ENCODE data around the gene JKAMP.
"Not testable (repeated sequence)": the region's sequence is repeated elsewhere in the genome, so short reads cannot be mapped to it uniquely, and the experiment has no call there.

JKAMP gene, protein sequence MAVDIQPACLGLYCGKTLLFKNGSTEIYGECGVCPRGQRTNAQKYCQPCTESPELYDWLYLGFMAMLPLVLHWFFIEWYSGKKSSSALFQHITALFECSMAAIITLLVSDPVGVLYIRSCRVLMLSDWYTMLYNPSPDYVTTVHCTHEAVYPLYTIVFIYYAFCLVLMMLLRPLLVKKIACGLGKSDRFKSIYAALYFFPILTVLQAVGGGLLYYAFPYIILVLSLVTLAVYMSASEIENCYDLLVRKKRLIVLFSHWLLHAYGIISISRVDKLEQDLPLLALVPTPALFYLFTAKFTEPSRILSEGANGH

DNA sequence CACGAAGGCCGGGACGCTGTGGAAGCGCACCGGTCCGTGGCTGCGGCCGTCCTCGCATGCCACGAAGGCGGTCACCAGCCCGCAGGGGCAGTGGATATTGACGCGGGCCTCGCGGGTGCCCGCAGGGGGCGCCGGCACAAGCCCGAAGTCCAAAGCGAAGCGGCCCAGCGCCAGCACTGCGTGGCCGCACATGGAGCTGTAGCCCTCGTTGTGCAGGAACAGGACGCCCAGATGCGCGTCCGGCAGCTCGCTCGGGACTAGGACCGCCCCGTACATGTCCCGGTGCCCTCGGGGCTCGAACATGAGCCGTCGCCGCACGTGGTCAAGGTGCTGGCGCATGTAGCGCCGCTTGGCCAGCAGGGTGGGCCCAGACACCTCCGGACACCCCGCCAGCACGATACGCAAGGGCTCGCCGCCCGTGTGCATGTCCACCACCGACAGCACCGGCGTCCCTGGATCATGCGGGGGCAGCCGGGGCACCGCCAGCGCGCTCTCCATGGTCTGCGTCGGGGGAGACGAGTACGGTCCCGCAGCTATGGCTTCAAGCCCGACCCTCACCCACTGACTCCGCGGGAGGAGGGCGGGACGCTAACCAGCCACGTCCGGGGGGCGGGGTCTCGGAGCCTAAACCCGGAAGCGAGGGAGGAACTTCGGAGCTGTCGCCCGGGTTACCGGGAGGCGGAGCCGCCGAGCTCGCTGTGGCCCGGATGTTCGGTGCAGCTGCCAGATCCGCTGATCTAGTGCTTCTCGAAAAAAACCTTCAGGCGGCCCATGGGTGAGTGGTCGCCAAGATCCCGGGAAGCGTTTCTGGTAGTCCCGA lies at the start of gene JKAMP, which contains the start of gene L3HYPDH:
Gene JKAMP, plus strand, starts transcription at position 699 of the 820 bp plus-strand sequence. Its CDS starts 73 bp downstream, at position 772.
Gene L3HYPDH, minus strand, starts transcription at position 590 of the 820 bp plus-strand sequence. Its CDS starts 92 bp downstream, at position 498.
- DNase-seq (ENCODE audit: low spot score), result peak; percentile 96

GRCh38 chr14:59435101-59435500 lies 49.2 kb upstream of the JKAMP start:
- no peak for DNase-seq (ENCODE audit: low spot score)

DNA sequence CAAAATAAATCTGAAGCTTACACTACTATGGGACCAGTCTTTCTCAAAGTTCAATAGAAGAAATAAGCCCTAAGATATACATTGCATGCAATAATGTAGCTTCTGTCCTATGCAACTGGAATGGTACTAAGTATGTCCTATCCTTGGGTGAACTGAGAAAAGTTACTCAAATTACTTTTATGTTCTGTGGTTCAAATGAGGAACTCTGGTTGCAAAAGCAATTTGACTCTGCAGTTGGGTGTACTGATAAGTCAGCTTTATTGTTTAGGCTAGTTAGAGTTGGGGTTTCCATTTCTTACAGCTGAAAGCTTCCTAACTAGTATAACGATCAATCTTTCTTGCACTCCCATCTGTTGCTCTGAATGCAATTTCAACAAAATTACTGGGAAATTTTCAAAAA lies 48.3 kb upstream of the JKAMP start:
- DNase-seq (ENCODE audit: low spot score), result no peak

DNA sequence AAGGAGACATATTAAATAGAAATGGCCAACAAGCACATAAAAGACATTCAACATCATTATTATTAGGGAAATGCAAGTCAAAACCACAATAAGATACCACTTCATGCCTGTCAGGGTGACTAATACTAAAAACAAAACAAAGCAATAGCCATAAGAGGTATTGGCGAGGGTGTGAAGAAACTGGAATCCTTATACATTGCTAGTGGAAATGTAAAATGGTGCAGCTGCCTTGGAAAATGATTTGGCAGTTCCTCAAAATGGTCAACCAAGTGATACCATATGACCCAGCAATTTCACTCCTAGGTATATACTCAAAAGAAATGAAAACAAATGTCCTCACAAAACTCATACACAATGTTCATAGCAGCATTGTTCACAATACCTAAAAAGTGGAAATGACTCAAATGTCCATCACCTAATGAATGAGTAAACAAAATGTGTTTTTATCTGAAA lies 46.1 kb upstream of the JKAMP start:
- no peak for DNase-seq (ENCODE audit: low spot score)

DNA sequence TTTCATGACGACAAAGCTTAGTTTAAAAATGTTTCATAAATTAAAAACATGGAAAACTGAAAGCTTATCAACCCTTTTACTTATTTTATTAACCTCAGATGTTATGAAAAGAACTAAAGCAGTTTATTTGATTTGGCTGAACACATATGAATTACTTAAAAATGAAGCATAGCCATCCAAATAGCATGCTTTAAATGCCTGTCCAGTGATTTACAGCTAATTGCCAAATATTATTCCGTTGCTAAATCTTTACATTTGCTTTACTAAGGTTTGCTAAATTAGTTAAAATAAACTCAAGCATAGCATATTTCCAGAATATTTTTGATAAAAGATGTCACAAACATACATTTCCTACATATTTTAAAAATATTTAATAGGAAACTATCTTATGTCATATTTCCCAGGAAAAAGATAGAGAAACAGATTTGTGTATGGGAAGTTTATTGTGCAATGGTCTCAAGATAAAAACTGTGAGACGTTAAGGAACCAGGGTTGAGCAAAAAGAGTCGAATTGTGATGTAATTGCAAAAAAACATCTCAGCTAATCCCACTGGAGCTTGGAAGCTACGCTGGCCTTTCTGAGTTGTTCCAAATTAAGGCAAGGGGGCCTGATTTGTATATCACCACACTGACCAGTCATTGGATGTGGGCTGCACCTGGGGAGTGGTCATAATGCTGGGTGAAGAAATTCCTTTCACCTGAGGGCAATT lies 44.9 kb upstream of the JKAMP start:
- DNase-seq (ENCODE audit: low spot score), result no peak

DNA sequence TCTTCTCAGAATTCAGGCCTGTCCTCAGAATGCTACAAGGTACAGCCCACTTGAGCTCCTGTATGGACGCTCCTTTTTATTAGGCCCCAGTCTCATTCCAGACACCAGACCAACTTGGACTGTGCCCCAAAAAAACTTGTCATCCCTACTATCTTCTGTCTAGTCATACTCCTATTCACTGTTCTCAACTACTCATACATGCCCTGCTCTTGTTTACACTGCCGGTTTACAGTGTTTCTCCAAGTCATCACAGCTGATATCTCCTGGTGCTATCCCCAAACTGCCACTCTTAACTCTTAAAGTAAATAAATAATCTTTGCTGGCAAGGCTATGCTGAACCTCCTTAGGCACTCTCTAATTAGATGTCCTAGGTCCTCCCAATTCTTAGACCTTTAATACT lies 35.6 kb upstream of the JKAMP start:
- DNase-seq (ENCODE audit: low spot score), result not testable (repeated sequence)

DNA sequence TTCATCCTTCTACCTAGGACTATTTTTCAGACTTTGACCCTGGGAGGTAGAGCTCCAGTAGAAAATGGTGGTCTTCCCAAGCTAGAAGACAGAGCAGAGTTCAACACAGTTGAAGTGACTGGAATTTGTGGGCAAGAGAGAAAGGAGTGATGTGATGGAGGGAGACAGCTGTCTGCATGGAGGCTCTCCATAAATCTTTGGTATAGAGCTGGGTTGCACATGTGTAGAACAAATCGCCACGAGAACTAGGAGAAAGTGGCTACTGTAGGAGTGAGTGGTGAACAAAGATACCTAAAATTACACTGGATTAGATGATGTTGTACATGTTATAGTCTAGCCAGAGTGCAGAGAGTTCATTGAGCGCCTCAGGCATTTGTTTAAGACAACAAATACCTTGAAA lies 33.6 kb upstream of the JKAMP start:
- DNase-seq (ENCODE audit: low spot score), result no peak

- DNase-seq (ENCODE audit: low spot score), result no peak
These were observed 32.5 kb upstream of the JKAMP start for GRCh38 chr14:59451849-59452248.

- DNase-seq (ENCODE audit: low spot score), result no peak
These were observed 30.2 kb upstream of the JKAMP start for GRCh38 chr14:59454139-59454538.

DNA sequence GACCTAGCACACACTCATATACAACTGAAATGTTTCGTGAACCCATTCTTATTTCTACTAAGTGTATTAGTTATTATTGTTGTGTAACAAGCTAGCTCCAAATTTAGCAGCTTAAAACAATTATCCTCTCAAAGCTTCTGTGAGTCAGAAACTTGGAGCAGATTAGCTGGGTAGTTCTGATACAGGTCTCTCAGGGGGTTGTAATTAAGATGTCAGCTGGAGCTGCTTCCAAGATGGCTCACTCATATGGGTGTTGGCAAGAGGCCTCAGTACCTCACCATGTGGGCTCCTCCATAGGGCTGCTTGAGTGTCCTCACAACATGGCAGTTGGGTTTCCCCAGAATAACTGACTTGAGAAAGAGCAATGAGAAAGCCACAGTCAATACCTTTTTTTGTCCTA lies 28.9 kb upstream of the JKAMP start:
- no peak for DNase-seq (ENCODE audit: low spot score)

GRCh38 chr14:59458486-59458885 lies 25.8 kb upstream of the JKAMP start:
- no peak for DNase-seq (ENCODE audit: low spot score)

- DNase-seq (ENCODE audit: low spot score), result no peak
These were observed 23.9 kb upstream of the JKAMP start for GRCh38 chr14:59460378-59460777.

DNA sequence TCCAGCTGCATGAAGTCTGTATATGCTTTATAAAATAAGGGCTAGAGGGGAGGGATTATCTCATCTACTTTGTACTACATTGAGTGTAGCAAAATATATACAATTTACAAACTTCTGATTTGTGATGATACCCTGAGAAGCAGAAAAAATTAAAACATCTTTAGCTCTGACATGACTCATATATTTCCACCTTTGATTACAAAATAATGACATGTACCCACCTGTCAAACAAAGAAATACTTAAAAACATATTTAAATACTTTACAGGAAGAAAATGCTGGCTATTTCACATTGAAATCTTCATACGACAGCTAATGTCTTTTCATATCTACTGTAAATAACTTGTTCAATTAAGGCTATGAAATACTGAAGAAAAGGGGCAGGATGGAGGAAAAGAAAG lies 22.4 kb upstream of the JKAMP start:
- no peak for DNase-seq (ENCODE audit: low spot score)

- DNase-seq (ENCODE audit: low spot score), result no peak
These were observed 20.4 kb upstream of the JKAMP start for GRCh38 chr14:59463787-59464485.

GRCh38 chr14:59464486-59465315 lies 19.6 kb upstream of the JKAMP start:
- no peak for DNase-seq (ENCODE audit: low spot score)

DNA sequence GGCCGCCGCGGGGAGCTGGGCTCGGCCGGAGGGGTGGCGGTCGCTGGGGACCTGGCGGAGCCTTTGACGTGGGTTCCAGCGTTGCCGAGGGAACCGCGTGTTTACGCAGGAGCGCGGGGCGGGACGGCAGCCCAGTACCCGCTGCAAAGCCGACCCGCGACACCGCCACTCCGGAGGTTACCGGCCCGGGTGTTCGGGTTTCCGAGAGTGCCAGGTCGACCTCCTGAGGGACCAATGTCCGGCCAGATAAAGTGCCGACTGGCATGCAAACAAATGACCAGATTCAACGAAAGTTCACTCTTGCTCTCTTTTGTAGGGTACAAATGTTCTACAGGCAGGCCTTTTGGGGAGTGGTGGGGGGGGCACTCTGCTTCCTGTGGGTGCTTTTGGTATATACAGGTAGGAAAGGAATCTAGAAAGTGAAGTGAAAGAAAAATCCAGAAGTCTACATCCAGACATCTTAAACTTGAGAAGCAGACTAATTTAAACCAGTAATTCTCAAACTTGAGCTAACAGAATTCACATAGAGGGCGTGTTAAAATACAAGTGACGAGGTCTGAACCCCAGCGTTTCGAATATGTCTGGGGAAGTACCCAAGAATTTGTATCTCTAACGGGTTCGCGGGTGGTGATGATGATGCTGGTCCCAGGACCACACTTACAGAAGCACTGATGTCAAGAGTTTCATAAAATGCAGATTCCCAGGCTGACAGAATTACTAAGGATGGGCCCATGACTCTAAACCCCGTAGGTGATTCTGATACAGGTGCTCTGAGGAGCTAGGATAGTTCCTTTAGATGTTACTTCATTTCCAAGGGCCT lies 18.8 kb upstream of the JKAMP start, which contains the start of gene GPR135:
Gene GPR135, minus strand, starts transcription at position 65 of the 820 bp plus-strand sequence. CDS start 154 bp downstream, outside the sequence.
- no peak for DNase-seq (ENCODE audit: low spot score)

DNA sequence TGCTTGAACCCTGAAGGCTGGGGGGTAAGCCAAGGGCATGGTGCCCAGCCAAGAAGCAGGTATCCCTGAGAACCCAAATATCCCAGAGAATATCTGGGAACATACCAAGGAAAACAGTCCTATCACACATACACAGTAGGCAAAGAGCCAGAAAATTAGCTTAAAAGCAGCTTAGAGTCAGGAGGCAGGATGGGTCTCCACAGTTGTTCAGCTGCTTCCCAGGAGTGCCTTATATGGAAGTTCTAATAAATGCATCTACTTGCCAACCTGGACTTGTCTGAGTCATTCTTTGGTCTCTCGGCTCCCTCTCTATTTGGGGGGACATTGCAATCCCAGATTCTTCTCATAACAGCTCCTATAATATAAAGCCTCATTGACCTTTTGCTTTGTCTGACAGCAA lies 10.1 kb upstream of the JKAMP start:
- DNase-seq (ENCODE audit: low spot score), result no peak

GRCh38 chr14:59475709-59476108 lies 8.6 kb upstream of the JKAMP start:
- no peak for DNase-seq (ENCODE audit: low spot score)

DNA sequence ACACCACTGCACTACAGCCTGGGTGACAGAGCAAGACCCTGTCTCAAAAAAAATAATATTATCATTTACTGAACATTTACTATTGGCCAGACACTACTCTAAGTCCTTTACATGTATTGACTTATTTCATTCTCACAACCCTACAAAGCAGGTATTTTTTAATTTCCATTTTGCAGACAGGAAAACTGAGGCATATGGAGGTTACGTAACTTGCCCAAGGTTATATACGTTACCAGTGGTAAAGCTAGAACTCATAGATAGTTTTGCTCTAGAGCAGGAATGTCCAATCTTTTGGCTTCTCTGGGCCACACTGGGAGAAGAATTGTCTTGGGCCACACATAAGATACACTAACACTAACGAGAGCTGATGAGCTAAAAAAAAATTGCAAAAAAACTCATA lies 5.8 kb upstream of the JKAMP start:
- DNase-seq (ENCODE audit: low spot score), result no peak

GRCh38 chr14:59480166-59480565 lies 4.2 kb upstream of the JKAMP start:
- DNase-seq (ENCODE audit: low spot score), result no peak

Data from hematopoietic multipotent progenitor cell treated with erythropoietin and hydrocortisone succinate and interleukin-3 and kit ligand, for 17 days (in vitro differentiated cells).